Jurkat, Clone E6-1 (cell line): ENCODE results near the gene CHRM1.
A peak's percentile ranks its signal among the peaks of the same experiment; 100 is the strongest.

ENCODE experiments used
- DNase-seq: peaks from one replicate; pipeline ENCODE4 v3.0.0-alpha.2; 2011; ENCODE audit warnings: low read depth, low spot score
- H3K4me3 ChIP-seq: 2 replicates; pipeline ENCODE4 v1.5.1; 2011; ENCODE audit warnings: mild to moderate bottlenecking, low read length, control low read depth, moderate library complexity

CHRM1 gene

GRCh38 chr11:62928011-62928410 is 6.8 kb upstream of the CHRM1 start:
- no peak for DNase-seq

GRCh38 chr11:62926680-62927455 is 5.7 kb upstream of the CHRM1 start:
- no peak for DNase-seq
- no peak overlapping the region for H3K4me3 ChIP-seq

More at GRCh38 chr11:62928011-62928410, 6.8 kb upstream of the CHRM1 start:
- no peak overlapping the region for H3K4me3 ChIP-seq

- no peak for DNase-seq
- no peak overlapping the region for H3K4me3 ChIP-seq
Measured at GRCh38 chr11:62925745-62926679, 4.8 kb upstream of the CHRM1 start.

- H3K4me3 ChIP-seq, result no peak overlapping the region
- DNase-seq, result no peak
Measured at GRCh38 chr11:62925308-62925707, 4.1 kb upstream of the CHRM1 start.

GRCh38 chr11:62923601-62924411 is 2.6 kb upstream of the CHRM1 start:
- peak overlapping the region; percentile 48 for H3K4me3 ChIP-seq
- peak; percentile 15 for DNase-seq

GRCh38 chr11:62922653-62923431 is 1.7 kb upstream of the CHRM1 start:
- DNase-seq, result peak; percentile 39
- peak overlapping the region; percentile 48 for H3K4me3 ChIP-seq

GRCh38 chr11:62922189-62922589 is 1.0 kb upstream of the CHRM1 start:
- H3K4me3 ChIP-seq, result no peak overlapping the region

GRCh38 chr11:62921573-62922188 is 518 bp upstream of the CHRM1 start:
- DNase-seq, result no peak
- H3K4me3 ChIP-seq, result no peak overlapping the region

More at GRCh38 chr11:62922189-62922589, 1.0 kb upstream of the CHRM1 start:
- DNase-seq, result no peak

GRCh38 chr11:62919898-62920640 is 1.1 kb downstream of the CHRM1 start:
- no peak for DNase-seq
- H3K4me3 ChIP-seq, result no peak overlapping the region

GRCh38 chr11:62919476-62919875 is 1.7 kb downstream of the CHRM1 start:
- no peak for DNase-seq
- H3K4me3 ChIP-seq, result no peak overlapping the region

- no peak for DNase-seq
- no peak overlapping the region for H3K4me3 ChIP-seq
Measured at GRCh38 chr11:62918531-62918930, 2.6 kb downstream of the CHRM1 start.

- no peak overlapping the region for H3K4me3 ChIP-seq
- no peak for DNase-seq
Measured at GRCh38 chr11:62917906-62918502, 3.2 kb downstream of the CHRM1 start.

GRCh38 chr11:62914416-62914815 is 6.7 kb downstream of the CHRM1 start:
- no peak for DNase-seq
- no peak overlapping the region for H3K4me3 ChIP-seq

GRCh38 chr11:62912268-62912667 is 8.9 kb downstream of the CHRM1 start:
- DNase-seq, result no peak
- no peak overlapping the region for H3K4me3 ChIP-seq

- peak; percentile 35 for DNase-seq
Measured at GRCh38 chr11:62911137-62912130, 9.7 kb downstream of the CHRM1 start.

More at GRCh38 chr11:62911137-62912130, 9.7 kb downstream of the CHRM1 start:
- no peak overlapping the region for H3K4me3 ChIP-seq
